NCI-H1417 (cell line): ENCODE measurements around the gene AGBL3.
A peak's percentile ranks its signal among the peaks of the same experiment; 100 is the strongest.

Source experiments
- DNase-seq, 3 experiments: peaks; one replicate each; lab custom pipeline; 2025; lab: John Stamatoyannopoulos, UW

Gene AGBL3

GRCh38 chr7:134986363-134987251 lies at the start of gene AGBL3:
Gene AGBL3 (plus strand): TSS chr7:134986508. CDS start chr7:134987934, 1,426 bp downstream.
- DNase-seq = peak; percentile 97 to 99 (median 98)

GRCh38 chr7:134936893-134937510 lies 49.3 kb upstream of the AGBL3 start:
- no peak for DNase-seq

GRCh38 chr7:134938141-134938540 lies 48.2 kb upstream of the AGBL3 start:
- DNase-seq = peak in 1 of 3 experiments; percentile 55

GRCh38 chr7:134939136-134939535 lies 47.2 kb upstream of the AGBL3 start:
- no peak for DNase-seq

- DNase-seq = no peak
These were observed 45.6 kb upstream of the AGBL3 start for GRCh38 chr7:134940729-134941128.

GRCh38 chr7:134941185-134941900 lies 45.0 kb upstream of the AGBL3 start:
- DNase-seq = peak in 1 of 3 experiments; percentile 8

GRCh38 chr7:134941952-134942351 lies 44.4 kb upstream of the AGBL3 start:
- DNase-seq = no peak

- no peak for DNase-seq
These were observed 43.4 kb upstream of the AGBL3 start for GRCh38 chr7:134942690-134943466.

GRCh38 chr7:134943785-134944400 lies 42.4 kb upstream of the AGBL3 start:
- peak; percentile 23 to 74 (median 49) for DNase-seq

GRCh38 chr7:134945691-134946090 lies 40.6 kb upstream of the AGBL3 start:
- DNase-seq = peak in 1 of 3 experiments; percentile 47

- DNase-seq = no peak
These were observed 40.0 kb upstream of the AGBL3 start for GRCh38 chr7:134946260-134946659.

GRCh38 chr7:134947329-134947728 lies 39.0 kb upstream of the AGBL3 start:
- DNase-seq = no peak

GRCh38 chr7:134947831-134948230 lies 38.5 kb upstream of the AGBL3 start:
- no peak for DNase-seq

- DNase-seq = no peak
These were observed 38.1 kb upstream of the AGBL3 start for GRCh38 chr7:134948246-134948645.

- no peak for DNase-seq
These were observed 37.6 kb upstream of the AGBL3 start for GRCh38 chr7:134948736-134949135.

- DNase-seq = no peak
These were observed 37.1 kb upstream of the AGBL3 start for GRCh38 chr7:134949171-134949570.

GRCh38 chr7:134954197-134955082 lies 31.9 kb upstream of the AGBL3 start:
- peak; percentile 35 to 63 (median 41) for DNase-seq

GRCh38 chr7:134957005-134957404 lies 29.3 kb upstream of the AGBL3 start:
- DNase-seq = no peak

- DNase-seq = no peak
These were observed 26.5 kb upstream of the AGBL3 start for GRCh38 chr7:134959810-134960209.

GRCh38 chr7:134962270-134962780 lies 24.0 kb upstream of the AGBL3 start:
- DNase-seq = no peak
